IMR-90 (cell line): ENCODE data around the gene PRM3.

Experiments
- CEBPB ChIP-seq: IDR thresholded peaks from 2 replicates; pipeline ENCODE4 v1.6.1; 2012; ENCODE audit warnings: low read depth, low read length, improper control_type of control experiment
- CHD1 ChIP-seq: IDR thresholded peaks from 2 replicates; pipeline ENCODE4 v1.6.1; 2012; ENCODE audit warnings: low read depth, low read length, improper control_type of control experiment
- CTCF ChIP-seq: conservative IDR thresholded peaks from 2 replicates; pipeline ENCODE4 v1.5.1; 2012; ENCODE audit warnings: mild to moderate bottlenecking, low read depth, low read length, improper control_type of control experiment
- FOS ChIP-seq: fragments of 150-350 bp; IDR thresholded peaks from 2 replicates; pipeline ENCODE4 v1.6.1; 2016; ENCODE audit warnings: low read depth, low read length
- MAFK ChIP-seq: IDR thresholded peaks from 2 replicates; pipeline ENCODE4 v1.6.1; 2012; ENCODE audit warnings: low read depth, low read length, improper control_type of control experiment
- MAZ ChIP-seq: IDR thresholded peaks from 2 replicates; pipeline ENCODE4 v1.6.1; 2012; ENCODE audit warnings: low read depth, mild to moderate bottlenecking, low read length, improper control_type of control experiment, moderate library complexity, borderline replicate concordance
- MXI1 ChIP-seq: IDR thresholded peaks from 2 replicates; pipeline ENCODE4 v1.6.1; 2012; ENCODE audit warnings: low read depth, mild to moderate bottlenecking, low read length, moderate library complexity, borderline replicate concordance
- NFE2L2 ChIP-seq: fragments of 150-350 bp; IDR thresholded peaks from 2 replicates; pipeline ENCODE4 v1.6.1; 2016; ENCODE audit warnings: low read depth, mild to moderate bottlenecking, low read length
- POLR2A ChIP-seq: IDR thresholded peaks from 2 replicates; pipeline ENCODE4 v1.6.1; 2012; ENCODE audit warnings: mild to moderate bottlenecking, low read depth, low read length
- RAD21 ChIP-seq: IDR thresholded peaks from 2 replicates; pipeline ENCODE4 v1.6.1; 2012; ENCODE audit warnings: low read length, improper control_type of control experiment
- RCOR1 ChIP-seq: IDR thresholded peaks from 2 replicates; pipeline ENCODE4 v1.6.1; 2012; ENCODE audit warnings: mild to moderate bottlenecking, low read length, improper control_type of control experiment; ENCODE audit not compliant: insufficient replicate concordance

GRCh38 chr16:11306997-11307638 is 33.7 kb upstream of the PRM3 start:
- TF ChIP-seq CTCF: no peak
- no peak for TF ChIP-seq POLR2A
- no peak for TF ChIP-seq RCOR1
- no peak for TF ChIP-seq RAD21
- no peak for TF ChIP-seq NFE2L2
- no peak for TF ChIP-seq MAZ
- TF ChIP-seq CHD1: no peak
- no peak for TF ChIP-seq FOS
- TF ChIP-seq MAFK: no peak
- no peak for TF ChIP-seq MXI1
- TF ChIP-seq CEBPB: 0 out of 2 replicates have a peak, but pooled peaks have one; percentile 17
